GM12878 (cell line): ENCODE results near the gene SPOP. TPM values are rescaled to one million over a fixed set of nuclear protein-coding genes. Genes with fewer than 3 reads are reported as not detected.

ENCODE experiments used
- ASH2L ChIP-seq: fragments of 300-600, 200-600 bp; sonication (generic); IDR thresholded peaks from 2 replicates; pipeline ENCODE4 v1.6.1; 2017; ENCODE audit warnings: low read depth, mild to moderate bottlenecking, borderline replicate concordance
- ATF7 ChIP-seq: fragments of 450-650 bp; IDR thresholded peaks from 2 replicates; pipeline ENCODE4 v1.6.1; 2016; ENCODE audit warnings: low read depth, mild to moderate bottlenecking
- BMI1 ChIP-seq: fragments of 450-650 bp; IDR thresholded peaks from 2 replicates; pipeline ENCODE4 v1.6.1; 2016; ENCODE audit warnings: mild to moderate bottlenecking, moderate library complexity, borderline replicate concordance
- CEBPB ChIP-seq, 2 experiments: fragments of 150-350 bp in 1 of 2; IDR thresholded peaks; 2 replicates each; pipeline ENCODE4 v1.6.1; 2012 to 2014; ENCODE audit warnings: low read depth in 2 of 2, low read length in 2 of 2, borderline replicate concordance in 1 of 2, inconsistent platforms in 1 of 2
- E2F4 ChIP-seq: IDR thresholded peaks from 2 replicates; pipeline ENCODE4 v1.6.1; 2012; ENCODE audit warnings: low read depth, low read length, improper control_type of control experiment
- ETV6 ChIP-seq, 2 experiments: fragments of 450-650 bp in 1 of 2; IDR thresholded peaks in 1 of 2; conservative IDR thresholded peaks in 1 of 2; 2 replicates each; pipeline ENCODE4 v1.6.1; 2014; ENCODE audit warnings: antibody characterized with exemption in 1 of 2, borderline replicate concordance in 1 of 2, low read depth in 1 of 2, mild to moderate bottlenecking in 1 of 2, moderate library complexity in 1 of 2
- HDAC6 ChIP-seq: fragments of 200-600 bp; sonication (generic); IDR thresholded peaks from one replicate; pipeline ENCODE4 v1.8.0; 2017; ENCODE audit warnings: antibody characterized with exemption; ENCODE audit not compliant: unreplicated experiment
- MTA2 ChIP-seq: fragments of 450-650 bp; IDR thresholded peaks from 2 replicates; pipeline ENCODE4 v1.6.1; 2016; ENCODE audit warnings: low read depth, mild to moderate bottlenecking, moderate library complexity
- MYC ChIP-seq: IDR thresholded peaks from 2 replicates; pipeline ENCODE4 v1.6.1; 2011; ENCODE audit warnings: mild to moderate bottlenecking, low read length, moderate library complexity, inconsistent platforms; ENCODE audit not compliant: insufficient read depth, insufficient replicate concordance, insufficient read length, severe bottlenecking
- NFIC ChIP-seq: IDR thresholded peaks from 2 replicates; pipeline ENCODE4 v1.6.1; 2012; ENCODE audit warnings: low read depth, mild to moderate bottlenecking, inconsistent platforms, low read length, moderate library complexity
- REST ChIP-seq: IDR thresholded peaks from 2 replicates; pipeline ENCODE4 v1.6.1; 2012; ENCODE audit warnings: mild to moderate bottlenecking, low read depth, low read length
- RUNX3 ChIP-seq: IDR thresholded peaks from 2 replicates; pipeline ENCODE4 v1.6.1; 2012; ENCODE audit warnings: low read length, inconsistent platforms
- SIN3A ChIP-seq: IDR thresholded peaks from 2 replicates; pipeline ENCODE4 v1.6.1; 2012; ENCODE audit warnings: low read depth, low read length, improper control_type of control experiment
- SKIL ChIP-seq: fragments of 450-650 bp; IDR thresholded peaks from 2 replicates; pipeline ENCODE4 v1.6.1; 2017; ENCODE audit warnings: mild to moderate bottlenecking, low read depth, inconsistent platforms; ENCODE audit not compliant: poor library complexity, severe bottlenecking
- STAT1 ChIP-seq: fragments of 450-650 bp; conservative IDR thresholded peaks from 2 replicates; pipeline ENCODE4 v1.6.1; 2014; ENCODE audit warnings: antibody characterized with exemption, mild to moderate bottlenecking
- ZBTB4 ChIP-seq: fragments of 450-650 bp; formaldehyde crosslinking; IDR thresholded peaks from 2 replicates; pipeline ENCODE4 v1.4.0; 2022; ENCODE audit warnings: mild to moderate bottlenecking, moderate library complexity
- polyA plus RNA-seq, 11 experiments: library from polyadenylated mRNA; depleted of rRNA in 4 of 11; unstranded in 6 of 11; stranded (reverse) in 5 of 11; fragments of >200 nt; fragmentation: Nextera tagmentation in 4 of 11; fragmentation: Illumina TruSeq in 1 of 11; extraction: Ambion mirVana in 4 of 11; extraction: Trizol in 1 of 11; gene quantifications; 1 replicate in 1 of 11; 2 replicates in 10 of 11; pipeline versions ENCODE4 v1.2.1 to v1.2.3, GENCODE V29; 2011 to 2016; ENCODE audit warnings: inconsistent platforms in 2 of 11, missing spikeins in 2 of 11, low read depth in 1 of 11
- total RNA-seq, 4 experiments: library from RNA; depleted of rRNA in 3 of 4; stranded (reverse); fragments of >200 nt in 3 of 4; fragmentation: Illumina TruSeq in 1 of 4; extraction: Trizol in 1 of 4; gene quantifications; 2 replicates each; pipeline versions ENCODE4 v1.2.1 to v1.2.3, GENCODE V29; 2013 to 2021

Gene SPOP
- total and polyA plus RNA-seq, 10 of the 15 experiments (the other 5 are each of a cell fraction or from before 2014, with no cell fraction given): 35.1 to 80.4 (median 44.7) TPM

- TF ChIP-seq MYC (no peak), HDAC6 (no peak), MTA2 (peak; percentile 42; the same call in 1 of the 2 replicates), RUNX3 (peak; percentile 68), E2F4 (no peak), ZBTB4 (CRISPR knock-in tag) (no peak), SKIL (no peak), SIN3A (peak; percentile 55; the same call in 1 of the 2 replicates), ATF7 (peak; percentile 87), ETV6 (conservative IDR thresholded peaks at IDR 0.05 in 1 of 2, IDR thresholded peaks at IDR 0.05 in 1 of 2; ENCODE audit: borderline replicate concordance in 1 of 2, low read depth in 1 of 2) (peak in 1 of 2 experiments; percentile 40; a peak in 1 of 4 replicates), BMI1 (no peak), REST (no peak), ASH2L (no peak; the same call in 1 of the 2 replicates), NFIC (no peak), CEBPB (IDR thresholded peaks at IDR 0.05; ENCODE audit: borderline replicate concordance in 1 of 2, low read depth in 2 of 2, low read length in 2 of 2) (no peak), STAT1 (no peak)
Measured at GRCh38 chr17:49677933-49678847, at the start of gene SPOP (continued).
